Posterior vena cava (tissue), 2 donors: ENCODE measurements around the gene TOMM40L. TPM values are rescaled to one million over a fixed set of nuclear protein-coding genes. Genes with fewer than 3 reads are reported as not detected.

Experiments used
- DNase-seq: peaks from one replicate; pipeline ENCODE4 v3.0.0-alpha.2; 2020; ENCODE audit warnings: low spot score
- intact Hi-C, 2 donors: fragments of 100-400 bp; cut with DNase I; formaldehyde crosslinking; loops; one replicate each; pipeline versions ENCODE4 v1.14.1 to v1.14.2; 2022 to 2023
- total RNA-seq, 2 donors: library from RNA; stranded (reverse); fragmentation: NEBNext Ultra II Directional; extraction: Animal tissue kit (Norgen Biotek cat#: 25700); gene quantifications; one replicate each; pipeline ENCODE4 v1.2.1, GENCODE V29; 2021
- donor health status: DM: yes; HTN: yes; CAD: no.
- donor health status: DM: yes; HTN: yes; CAD: no.

The TOMM40L gene
- total RNA-seq, 2 donors from 2014 or later: 13.4 to 15.0 TPM

- intact Hi-C loops: no loop called here
- no peak for DNase-seq
Observed at GRCh38 chr1:161216945-161217712, 8.7 kb upstream of the TOMM40L start.

DNA sequence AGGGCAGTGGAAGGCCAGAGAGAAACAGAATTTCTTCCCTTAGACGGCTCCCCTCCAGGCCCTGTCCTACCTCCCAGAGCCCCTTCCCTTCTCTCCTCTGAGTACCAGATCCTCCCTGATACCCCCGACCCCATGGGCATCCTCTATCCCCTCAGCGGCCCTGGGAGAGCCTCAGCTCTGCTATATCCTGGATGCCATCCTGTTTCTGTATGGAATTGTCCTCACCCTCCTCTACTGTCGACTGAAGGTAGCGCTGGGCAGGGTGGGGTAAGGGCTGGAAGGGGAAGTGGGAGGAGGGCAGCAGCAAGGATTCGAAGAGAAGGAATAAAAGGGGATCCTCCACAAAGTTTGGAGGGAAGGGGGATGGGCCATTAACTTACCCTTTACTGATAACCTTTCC is 8.0 kb upstream of the TOMM40L start:
- DNase-seq: peak; percentile 70
- intact Hi-C loops: no loop called here

DNA sequence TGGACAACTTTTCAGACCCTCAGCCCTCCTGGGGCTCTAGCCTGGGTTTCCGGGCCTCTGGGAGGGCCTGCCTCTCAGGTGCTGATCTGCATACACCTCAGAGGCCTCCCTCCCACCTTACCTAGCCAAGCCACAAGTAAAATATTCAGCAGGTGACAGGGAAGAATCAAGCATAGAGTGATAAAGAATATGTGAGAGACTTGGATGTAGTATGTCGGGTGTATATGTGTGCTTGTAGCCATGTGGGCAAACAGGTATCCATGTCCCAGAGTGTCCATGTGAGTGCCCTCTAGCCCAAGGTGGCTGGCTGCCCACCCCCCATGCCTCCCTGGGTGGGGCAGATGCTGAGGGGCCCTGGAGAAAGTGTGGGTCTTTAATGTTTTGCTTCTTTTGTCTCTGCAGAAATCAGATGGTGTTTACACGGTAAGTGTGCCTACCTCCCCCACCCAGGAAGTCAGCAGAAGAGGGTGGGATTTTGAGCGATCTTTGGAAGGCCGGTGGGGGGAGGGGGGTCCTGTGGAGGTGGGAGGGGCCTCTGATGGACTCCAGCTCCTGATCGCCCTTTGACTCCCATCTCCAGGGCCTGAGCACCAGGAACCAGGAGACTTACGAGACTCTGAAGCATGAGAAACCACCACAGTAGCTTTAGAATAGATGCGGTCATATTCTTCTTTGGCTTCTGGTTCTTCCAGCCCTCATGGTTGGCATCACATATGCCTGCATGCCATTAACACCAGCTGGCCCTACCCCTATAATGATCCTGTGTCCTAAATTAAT is 7.4 kb upstream of the TOMM40L start:
- DNase-seq: peak; percentile 45
- intact Hi-C loops: no loop called here

DNA sequence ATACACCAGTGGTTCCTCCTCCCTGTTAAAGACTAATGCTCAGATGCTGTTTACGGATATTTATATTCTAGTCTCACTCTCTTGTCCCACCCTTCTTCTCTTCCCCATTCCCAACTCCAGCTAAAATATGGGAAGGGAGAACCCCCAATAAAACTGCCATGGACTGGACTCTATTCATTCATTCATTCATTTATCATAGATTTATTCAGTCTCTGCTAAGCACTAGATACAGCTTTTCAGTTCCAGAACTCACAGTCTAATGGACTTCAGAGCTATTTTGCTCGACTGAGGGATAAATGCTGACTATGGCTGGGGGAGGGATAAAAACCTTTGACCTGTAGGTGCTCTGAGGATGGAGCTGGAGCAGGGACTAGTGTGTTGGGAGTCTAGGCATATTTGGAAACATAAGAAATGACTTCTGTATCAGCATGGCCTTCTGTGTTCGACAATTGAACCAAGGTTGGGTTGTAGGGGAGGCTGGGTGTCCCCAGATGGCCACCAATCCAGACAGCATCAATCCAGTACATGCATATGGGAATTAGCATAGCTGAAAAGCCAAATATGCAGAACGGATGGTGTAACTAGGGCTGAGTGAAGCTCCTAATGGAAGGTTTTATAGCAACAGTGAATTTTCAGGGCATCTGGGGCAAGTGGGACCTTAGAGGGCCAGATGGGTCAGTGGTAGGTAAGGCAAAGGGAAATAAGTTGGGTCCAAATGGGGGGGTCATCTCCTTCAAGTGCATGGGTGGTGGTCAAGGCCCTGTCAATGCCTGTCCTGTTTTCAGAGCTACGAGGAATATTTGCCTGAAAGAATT is 6.6 kb upstream of the TOMM40L start:
- DNase-seq: peak; percentile 9

DNA sequence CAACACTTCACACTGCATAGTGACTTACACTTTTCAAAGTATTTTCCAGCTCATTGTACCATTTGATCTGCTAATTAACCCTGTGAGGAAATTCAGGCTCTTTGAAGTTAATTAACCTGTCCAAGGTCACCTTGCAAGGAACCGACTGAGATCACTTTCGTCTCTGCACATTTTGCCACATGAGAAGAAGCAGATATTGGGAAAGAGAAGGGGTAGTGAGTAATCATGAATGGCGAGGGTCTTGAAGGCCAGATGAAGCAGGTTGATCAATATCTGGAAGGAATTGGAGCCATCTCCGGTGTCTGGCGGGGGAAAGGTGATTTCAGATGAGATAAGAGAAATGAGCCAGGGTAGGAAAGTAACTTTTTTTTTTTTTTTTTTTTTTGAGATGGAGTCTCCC is 5.9 kb upstream of the TOMM40L start:
- peak; percentile 35 for DNase-seq
- intact Hi-C loops: loop anchor here (10.0 kb wide), 2 partner anchors 155 to 165 kb away; no protein-coding TSS in a partner anchor

More for the DNA sequence above, 6.6 kb upstream of the TOMM40L start:
- intact Hi-C loops: no loop called here

- intact Hi-C loops: loop anchor here (10.0 kb wide), 2 partner anchors 152 to 162 kb away; no protein-coding TSS in a partner anchor
- peak; percentile 31 for DNase-seq
Observed at GRCh38 chr1:161222175-161223019, 3.5 kb upstream of the TOMM40L start.

GRCh38 chr1:161223805-161224694 is 1.8 kb upstream of the TOMM40L start:
- intact Hi-C loops: loop anchor here (10.0 kb wide), 2 partner anchors 151 to 161 kb away; no protein-coding TSS in a partner anchor
- peak; percentile 23 for DNase-seq

- intact Hi-C loops: loop anchor here (10.0 kb wide), 2 partner anchors 150 to 160 kb away; no protein-coding TSS in a partner anchor
- DNase-seq: peak; percentile 59
Observed at GRCh38 chr1:161224695-161225087, 1.2 kb upstream of the TOMM40L start.

DNA sequence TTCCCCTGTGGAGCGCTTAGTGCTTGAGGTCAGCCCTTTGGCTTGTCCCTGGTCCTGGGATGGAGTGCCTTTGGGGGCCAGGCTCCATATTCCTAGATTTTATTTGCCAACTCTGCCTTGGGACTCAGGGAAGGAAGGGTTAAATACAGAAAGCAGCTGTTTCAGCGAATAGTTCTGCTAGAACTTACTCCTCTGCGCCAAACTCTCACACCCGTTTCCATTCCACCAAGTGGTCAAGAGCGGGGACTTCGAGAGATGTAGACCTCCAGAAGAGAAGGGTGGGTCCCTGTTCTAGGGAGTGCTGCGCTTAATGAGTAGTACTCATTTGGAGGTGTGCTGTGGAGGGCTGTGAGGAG is 704 bp upstream of the TOMM40L start:
- DNase-seq: peak; percentile 41
- intact Hi-C loops: loop anchor here (10.0 kb wide), 2 partner anchors 150 to 160 kb away; no protein-coding TSS in a partner anchor

DNA sequence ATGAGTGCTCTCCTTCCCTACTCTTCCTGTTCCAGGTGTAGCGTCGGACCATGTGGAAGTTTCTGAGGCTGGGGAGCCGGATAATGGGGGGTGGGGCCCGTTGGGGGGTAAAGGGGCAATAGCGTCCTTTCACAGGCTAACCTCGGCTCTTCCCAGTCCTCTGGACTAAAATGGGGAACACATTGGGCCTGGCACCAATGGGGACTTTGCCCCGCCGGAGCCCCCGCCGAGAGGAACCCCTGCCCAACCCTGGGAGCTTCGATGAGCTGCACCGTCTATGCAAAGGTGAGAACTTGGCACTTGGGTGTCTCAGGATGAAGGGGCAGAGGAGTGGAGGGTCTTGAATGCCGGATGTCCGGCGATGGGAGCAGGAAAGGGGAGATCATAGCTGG is 456 bp downstream of the TOMM40L start:
- intact Hi-C loops: loop anchor here (2.0 to 10.0 kb wide), 3 partner anchors 64 to 158 kb away; no protein-coding TSS in a partner anchor
- peak; percentile 68 for DNase-seq

DNA sequence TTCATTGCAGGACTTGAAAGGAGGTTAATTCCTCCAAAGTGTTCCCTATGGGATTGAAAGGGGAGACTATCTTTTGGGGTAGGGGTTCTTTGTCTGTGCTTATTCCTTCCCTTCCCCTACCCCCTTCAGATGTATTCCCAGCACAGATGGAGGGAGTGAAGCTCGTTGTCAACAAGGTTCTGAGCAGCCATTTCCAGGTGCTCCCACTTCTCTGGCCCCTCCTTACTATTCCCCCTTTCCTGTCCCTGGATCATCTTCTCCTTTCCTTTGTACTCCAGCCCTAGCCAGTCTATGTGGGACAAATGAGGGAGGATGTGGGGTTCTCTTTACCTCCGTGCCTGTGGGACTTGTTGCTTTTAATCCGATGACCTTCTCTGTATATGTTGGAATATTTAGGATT is 899 bp downstream of the TOMM40L start:
- peak; percentile 15 for DNase-seq
- intact Hi-C loops: loop anchor here (2.0 to 10.0 kb wide), 3 partner anchors 64 to 158 kb away; no protein-coding TSS in a partner anchor

GRCh38 chr1:161227196-161227871 is 1.5 kb downstream of the TOMM40L start:
- DNase-seq: peak; percentile 95
- intact Hi-C loops: loop anchor here (2.0 to 10.0 kb wide), 3 partner anchors 63 to 157 kb away; no protein-coding TSS in a partner anchor

DNA sequence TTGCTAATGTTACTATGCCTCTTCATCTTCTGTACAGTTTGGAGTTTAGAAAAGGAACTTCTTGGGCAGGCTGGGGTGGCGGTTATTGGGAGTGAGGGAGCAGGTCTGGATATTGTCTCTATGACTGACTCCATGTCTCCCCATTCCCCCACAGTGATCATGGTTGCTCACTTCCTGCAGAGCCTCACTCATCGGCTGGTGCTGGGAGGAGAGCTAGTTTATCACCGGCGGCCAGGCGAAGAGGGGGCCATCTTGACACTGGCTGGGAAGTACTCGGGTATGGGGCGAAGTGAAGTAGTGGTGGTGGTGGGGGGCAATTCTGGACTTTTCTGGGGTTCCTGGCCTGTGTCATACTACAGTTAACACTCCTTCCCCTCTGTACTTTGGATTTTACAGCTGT is 2.2 kb downstream of the TOMM40L start:
- DNase-seq: peak; percentile 49
- intact Hi-C loops: loop anchor here (10.0 kb wide), 2 partner anchors 147 to 157 kb away; no protein-coding TSS in a partner anchor

GRCh38 chr1:161229896-161230295 is 4.0 kb downstream of the TOMM40L start:
- intact Hi-C loops: loop anchor here (10.0 kb wide), 2 partner anchors 145 to 155 kb away; no protein-coding TSS in a partner anchor
- DNase-seq: peak; percentile 30

- DNase-seq: peak; percentile 65
- intact Hi-C loops: no loop called here
Observed at GRCh38 chr1:161230762-161231161, 4.9 kb downstream of the TOMM40L start.

- intact Hi-C loops: no loop called here
- DNase-seq: peak; percentile 75
Observed at GRCh38 chr1:161233102-161233501, 7.2 kb downstream of the TOMM40L start.
